ENCODE measurements around the gene DPH6.
"Not testable (repeated sequence)": the region's sequence is repeated elsewhere in the genome, so short reads cannot be mapped to it uniquely, and the experiment has no call there.

The DPH6 gene
- total RNA-seq, result 5.9 to 7.4 reads per million in 2 experiments

- peak; percentile 63 for DNase-seq (ENCODE audit: low read depth)
Measured at GRCh38 chr15:35545824-35546510, at the start of gene DPH6. Gene DPH6 (minus strand): TSS chr15:35546165. CDS start chr15:35546141, 24 bp downstream.

GRCh38 chr15:35595656-35596055 lies 49.7 kb upstream of the DPH6 start:
- DNase-seq (ENCODE audit: low read depth), result no peak

GRCh38 chr15:35591987-35592386 lies 46.0 kb upstream of the DPH6 start:
- DNase-seq (ENCODE audit: low read depth), result not testable (repeated sequence)

GRCh38 chr15:35583863-35584528 lies 38.0 kb upstream of the DPH6 start:
- no peak for DNase-seq (ENCODE audit: low read depth)

GRCh38 chr15:35580606-35581005 lies 34.6 kb upstream of the DPH6 start:
- no peak for DNase-seq (ENCODE audit: low read depth)

- no peak for DNase-seq (ENCODE audit: low read depth)
Measured at GRCh38 chr15:35567392-35567791, 21.4 kb upstream of the DPH6 start.

- DNase-seq (ENCODE audit: low read depth), result no peak
Measured at GRCh38 chr15:35566991-35567390, 21.0 kb upstream of the DPH6 start.

GRCh38 chr15:35565901-35566300 lies 19.9 kb upstream of the DPH6 start:
- no peak for DNase-seq (ENCODE audit: low read depth)

- no peak for DNase-seq (ENCODE audit: low read depth)
Measured at GRCh38 chr15:35562641-35563040, 16.7 kb upstream of the DPH6 start.

- no peak for DNase-seq (ENCODE audit: low read depth)
Measured at GRCh38 chr15:35561308-35561707, 15.3 kb upstream of the DPH6 start.

GRCh38 chr15:35560870-35561269 lies 14.9 kb upstream of the DPH6 start:
- no peak for DNase-seq (ENCODE audit: low read depth)

- no peak for DNase-seq (ENCODE audit: low read depth)
Measured at GRCh38 chr15:35560258-35560657, 14.3 kb upstream of the DPH6 start.

GRCh38 chr15:35559683-35560082 lies 13.7 kb upstream of the DPH6 start:
- no peak for DNase-seq (ENCODE audit: low read depth)

- DNase-seq (ENCODE audit: low read depth), result no peak
Measured at GRCh38 chr15:35557544-35557943, 11.6 kb upstream of the DPH6 start.

GRCh38 chr15:35557012-35557411 lies 11.0 kb upstream of the DPH6 start:
- no peak for DNase-seq (ENCODE audit: low read depth)

GRCh38 chr15:35555244-35555643 lies 9.3 kb upstream of the DPH6 start:
- no peak for DNase-seq (ENCODE audit: low read depth)

GRCh38 chr15:35550957-35551356 lies 5.0 kb upstream of the DPH6 start:
- no peak for DNase-seq (ENCODE audit: low read depth)

- no peak for DNase-seq (ENCODE audit: low read depth)
Measured at GRCh38 chr15:35549567-35549966, 3.6 kb upstream of the DPH6 start.

GRCh38 chr15:35548435-35548834 lies 2.5 kb upstream of the DPH6 start:
- DNase-seq (ENCODE audit: low read depth), result no peak

GRCh38 chr15:35547775-35548364 lies 1.9 kb upstream of the DPH6 start:
- DNase-seq (ENCODE audit: low read depth), result no peak

GRCh38 chr15:35546511-35547381 lies 781 bp upstream of the DPH6 start:
- DNase-seq (ENCODE audit: low read depth), result no peak

GRCh38 chr15:35545316-35545823 lies 595 bp downstream of the DPH6 start:
- DNase-seq (ENCODE audit: low read depth), result no peak

All from T follicular helper cell (primary cell).